GM18951 (cell line): Measurements from ENCODE around the gene NYNRIN.
"Not testable (repeated sequence)": the region's sequence is repeated elsewhere in the genome, so short reads cannot be mapped to it uniquely, and the experiment has no call there.

Experiments used
- POLR2A ChIP-seq: IDR thresholded peaks from 4 replicates; pipeline ENCODE4 v1.6.1; 2011; ENCODE audit warnings: mild to moderate bottlenecking; ENCODE audit not compliant: insufficient read length, insufficient read depth; ENCODE audit errors: extremely low read depth
- in situ Hi-C: fragments of 300-500 bp; cut with MboI; formaldehyde crosslinking; loops from one replicate; pipeline ENCODE4 v1.12.0; 2022; ENCODE audit warnings: low sequenced_read_pairs, mixed read lengths, inconsistent platforms; ENCODE audit not compliant: unreplicated experiment

Gene NYNRIN

DNA sequence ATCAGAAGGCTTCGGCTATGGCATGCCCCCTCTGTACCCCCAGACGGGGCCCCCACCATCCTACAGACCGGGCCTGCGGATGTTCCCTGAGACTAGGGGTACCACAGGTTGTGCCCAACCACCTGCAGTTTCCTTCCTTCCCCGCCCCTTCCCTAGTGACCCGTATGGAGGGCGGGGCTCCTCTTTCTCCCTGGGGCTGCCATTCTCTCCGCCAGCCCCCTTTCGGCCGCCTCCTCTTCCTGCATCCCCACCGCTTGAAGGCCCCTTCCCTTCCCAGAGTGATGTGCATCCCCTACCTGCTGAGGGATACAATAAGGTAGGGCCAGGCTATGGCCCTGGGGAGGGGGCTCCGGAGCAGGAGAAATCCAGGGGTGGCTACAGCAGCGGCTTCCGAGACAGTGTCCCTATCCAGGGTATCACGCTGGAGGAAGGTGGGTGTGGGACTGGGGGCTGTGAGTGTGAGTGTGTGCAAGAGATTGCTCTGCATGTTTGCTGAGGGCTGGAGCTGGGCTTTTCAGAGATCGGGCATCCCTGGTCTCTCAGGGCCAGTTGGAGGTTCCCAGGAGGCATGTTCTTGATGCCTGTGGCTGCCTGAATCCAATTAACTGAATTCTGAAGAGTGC is 22.2 kb upstream of the NYNRIN start:
- in situ Hi-C loops, result loop anchor here (10.0 kb wide), 1 partner anchor 48 kb away; the partner anchor contains the start of genes CBLN3 and KHNYN
- no peak for TF ChIP-seq POLR2A

DNA sequence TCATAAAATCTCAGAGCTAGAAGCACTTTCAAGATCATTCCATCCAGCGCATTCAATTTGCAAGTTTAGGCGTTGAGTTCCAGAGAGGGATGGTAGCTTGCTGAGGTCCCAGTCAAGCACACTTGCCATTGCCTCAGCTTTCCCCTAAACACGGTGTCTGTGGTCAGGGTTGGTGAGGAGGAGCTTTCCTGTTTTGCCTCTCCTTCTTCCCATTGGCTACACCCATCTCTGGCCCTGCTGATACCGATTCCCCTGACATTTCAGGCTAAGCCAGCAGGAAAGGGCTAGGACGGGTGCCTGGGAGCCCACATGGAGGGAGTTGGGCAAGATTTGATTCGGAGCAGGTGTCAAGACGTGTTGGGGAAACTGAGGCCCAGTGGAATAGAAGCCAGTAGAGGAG is 21.7 kb upstream of the NYNRIN start:
- in situ Hi-C loops, result loop anchor here (10.0 kb wide), 1 partner anchor 48 kb away; the partner anchor contains the start of genes CBLN3 and KHNYN
- TF ChIP-seq POLR2A, result no peak

DNA sequence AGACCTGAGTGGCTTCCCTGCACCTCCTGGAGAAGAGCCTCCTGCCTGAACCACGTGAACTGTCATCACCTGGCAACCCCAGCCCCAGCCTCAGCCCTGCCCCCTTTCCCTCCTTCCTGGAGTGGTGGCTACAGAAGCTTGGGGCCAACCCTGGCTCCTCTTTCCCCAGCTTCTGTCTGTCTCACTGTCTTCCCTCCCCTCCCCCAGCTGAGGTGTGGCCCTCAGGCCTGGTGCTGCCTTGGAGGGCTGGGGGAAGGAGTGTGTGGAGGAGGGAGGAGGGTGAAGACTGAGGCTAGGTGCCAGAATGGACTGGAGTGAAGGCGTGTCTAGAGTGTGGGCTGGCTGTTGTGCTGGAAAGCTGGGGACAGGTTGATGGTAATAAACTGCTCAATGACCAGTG is 21.1 kb upstream of the NYNRIN start:
- TF ChIP-seq POLR2A, result no peak
- in situ Hi-C loops, result loop anchor here (10.0 kb wide), 1 partner anchor 47 kb away; the partner anchor contains the start of genes CBLN3 and KHNYN

- in situ Hi-C loops, result loop anchor here (10.0 kb wide), 1 partner anchor 46 kb away; the partner anchor contains the start of genes CBLN3 and KHNYN
- no peak for TF ChIP-seq POLR2A
Observed at GRCh38 chr14:24378327-24378726, 20.5 kb upstream of the NYNRIN start.

- TF ChIP-seq POLR2A, result no peak
- in situ Hi-C loops, result loop anchor here (10.0 kb wide), 1 partner anchor 46 kb away; the partner anchor contains the start of genes CBLN3 and KHNYN
Observed at GRCh38 chr14:24378981-24379906, 19.6 kb upstream of the NYNRIN start.

DNA sequence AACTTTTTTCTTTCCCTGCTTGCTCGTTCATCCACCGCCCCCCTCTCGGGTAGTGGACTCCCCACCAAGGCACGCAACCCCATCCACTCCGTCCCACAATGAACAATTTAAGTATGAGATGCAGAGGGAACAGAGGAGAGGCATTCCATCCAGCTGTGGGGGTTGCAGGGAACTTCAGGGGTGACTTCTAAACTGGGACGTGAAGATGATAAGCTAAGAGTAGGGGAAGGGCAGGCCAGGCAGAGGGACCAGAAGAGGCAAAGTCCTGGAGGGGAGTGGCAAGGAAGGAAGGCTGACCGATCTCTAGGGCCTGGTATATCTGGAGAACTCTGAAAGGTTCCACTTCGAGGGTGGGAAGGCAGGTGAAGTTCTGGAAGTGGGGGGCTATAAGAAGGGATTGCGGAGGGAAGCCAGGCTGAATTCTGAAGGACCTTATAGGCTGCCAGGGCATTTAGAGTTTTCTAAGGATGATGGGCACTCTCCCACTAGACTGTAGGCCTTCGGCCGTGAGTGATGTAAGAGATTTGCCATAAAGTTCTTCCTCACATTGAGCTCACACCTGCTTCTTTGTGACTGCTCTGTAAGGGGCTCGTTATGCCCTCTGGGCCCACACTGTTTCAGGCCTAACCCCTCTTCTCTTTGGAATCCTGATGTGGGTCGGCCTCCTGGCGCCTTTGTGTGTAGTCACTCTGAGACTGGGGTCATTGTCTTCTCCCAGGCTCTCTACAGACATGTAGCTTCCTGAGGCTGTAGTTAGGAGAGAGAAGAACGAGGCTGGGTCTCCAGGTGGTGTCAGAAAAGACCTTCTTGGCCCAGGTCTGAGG is 18.7 kb upstream of the NYNRIN start:
- no peak for TF ChIP-seq POLR2A
- in situ Hi-C loops, result loop anchor here (10.0 kb wide), 1 partner anchor 45 kb away; the partner anchor contains the start of genes CBLN3 and KHNYN

- in situ Hi-C loops, result no loop called here
- TF ChIP-seq POLR2A, result no peak
Observed at GRCh38 chr14:24381363-24382063, 17.3 kb upstream of the NYNRIN start.

DNA sequence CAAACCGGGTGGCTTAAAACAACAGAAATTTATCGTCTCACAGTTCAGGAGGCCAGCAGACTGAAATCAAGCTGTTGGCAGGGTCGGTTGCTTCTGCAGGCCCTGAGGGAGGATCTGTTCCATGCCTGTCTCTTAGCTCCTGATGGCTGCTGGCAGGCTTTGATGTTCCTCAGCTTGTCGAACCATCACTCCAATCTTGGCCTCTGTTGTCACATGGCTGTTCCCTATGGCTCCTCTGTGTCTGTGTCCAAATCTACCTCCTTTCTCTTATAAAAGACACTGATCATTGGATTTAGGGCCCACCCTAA is 16.8 kb upstream of the NYNRIN start:
- TF ChIP-seq POLR2A, result no peak
- in situ Hi-C loops, result no loop called here

DNA sequence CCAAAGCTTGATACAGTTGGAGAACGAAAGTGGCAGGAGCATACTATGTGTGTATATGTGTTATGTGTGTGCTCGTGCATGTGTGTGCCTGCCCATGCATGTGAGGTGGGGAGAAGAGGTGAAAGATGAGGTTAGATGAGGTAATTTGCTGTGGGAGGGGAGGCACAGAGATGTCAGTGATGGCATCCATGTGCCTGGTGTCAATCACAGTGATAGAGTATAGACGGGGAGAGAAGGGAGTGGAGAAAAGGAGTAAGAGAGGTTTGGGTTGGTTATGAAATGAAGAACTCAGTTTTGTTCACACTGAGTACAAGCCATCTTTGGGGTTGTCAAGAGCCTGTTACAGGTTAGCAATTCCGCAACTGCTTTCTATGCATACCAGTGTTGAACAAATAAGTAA is 14.6 kb upstream of the NYNRIN start:
- TF ChIP-seq POLR2A, result no peak
- in situ Hi-C loops, result no loop called here

- in situ Hi-C loops, result no loop called here
- TF ChIP-seq POLR2A, result no peak
Observed at GRCh38 chr14:24385524-24385923, 13.3 kb upstream of the NYNRIN start.

DNA sequence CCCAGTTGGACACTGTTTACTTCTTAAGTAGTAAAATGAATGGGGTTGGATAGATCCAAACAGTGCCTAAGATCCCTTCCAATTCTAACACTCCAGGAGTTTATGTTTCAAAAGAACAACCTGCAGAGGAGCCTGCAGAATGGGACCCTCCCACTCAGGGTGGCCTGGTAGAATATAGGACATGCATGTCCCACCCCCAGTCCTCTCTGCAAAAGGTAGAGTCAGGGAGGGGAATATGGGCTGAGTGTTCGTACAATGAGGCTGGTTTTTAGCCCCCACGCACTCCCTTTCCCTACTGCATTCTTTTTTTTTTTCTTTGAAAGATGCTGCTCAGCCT is 11.8 kb upstream of the NYNRIN start:
- in situ Hi-C loops, result no loop called here
- no peak for TF ChIP-seq POLR2A

DNA sequence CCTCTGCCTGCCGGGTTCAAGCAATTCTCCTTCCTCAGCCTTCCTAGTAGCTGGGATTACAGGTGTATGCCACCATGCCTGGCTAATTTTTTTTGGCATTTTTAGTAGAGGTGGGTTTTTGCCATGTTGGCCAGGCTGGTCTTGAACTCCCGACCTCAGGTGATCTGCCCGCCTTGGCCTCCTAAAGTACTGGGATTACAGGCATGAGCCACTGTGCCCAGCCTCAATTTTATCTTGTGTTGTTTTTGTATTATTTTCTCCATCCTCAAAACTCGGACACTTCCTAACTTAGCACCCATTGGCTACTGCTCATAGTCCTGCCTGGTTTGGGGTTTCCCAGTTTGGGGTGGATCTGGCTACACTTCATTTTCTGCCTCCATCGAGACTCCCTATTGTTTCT is 11.2 kb upstream of the NYNRIN start:
- in situ Hi-C loops, result not testable (repeated sequence)
